PC-9 (cell line): Measurements from ENCODE around the gene AGMAT. TPM values are rescaled to one million over a fixed set of nuclear protein-coding genes. Genes with fewer than 3 reads are reported as not detected.

Experiments used
- BruUV-seq: library from RNA; stranded (reverse); fragments of 400-500 nt; replicated peaks from 2 replicates; lab custom pipeline; 2021; lab: Mats Ljungman, UMichigan
- CTCF ChIA-PET: fragments of 300-600 bp; sonication (Branson Sonifier 250); formaldehyde crosslinking; loops from one replicate; lab custom pipeline; 2022; ENCODE audit warnings: antibody characterized with exemption; lab: Charles Lee
- POLR2A ChIA-PET: fragments of 300-600 bp; sonication (Branson Sonifier 250); formaldehyde crosslinking; loops from one replicate; lab custom pipeline; 2022; ENCODE audit warnings: antibody characterized with exemption; ENCODE audit not compliant: unreplicated experiment; lab: Charles Lee
- DNase-seq, 2 experiments: peaks; one replicate each; pipeline versions ENCODE4 v3.0.0 to v3.0.0-alpha.2; 2015 to 2022; ENCODE audit warnings: mixed read lengths in 1 of 2
- H2AFZ ChIP-seq: fragments of 200-600 bp; sonication (generic); 2 replicates; pipeline ENCODE4 v1.8.1; 2017; ENCODE audit warnings: antibody characterized with exemption
- H3F3A ChIP-seq: fragments of 200-600 bp; sonication (generic); 2 replicates; pipeline ENCODE4 v1.8.1; 2017; ENCODE audit warnings: antibody characterized with exemption, mild to moderate bottlenecking, low read depth; ENCODE audit not compliant: insufficient read depth
- H3K27ac ChIP-seq: fragments of 200-600 bp; sonication (generic); 2 replicates; pipeline ENCODE4 v1.6.1; 2016; ENCODE audit warnings: mixed run types
- H3K27me3 ChIP-seq: fragments of 200-600 bp; sonication (generic); 2 replicates; pipeline ENCODE4 v1.6.1; 2016; ENCODE audit warnings: low read depth, mixed run types; ENCODE audit not compliant: insufficient read depth
- H3K36me3 ChIP-seq: fragments of 200-600 bp; sonication (generic); 2 replicates; pipeline ENCODE4 v1.6.1; 2016; ENCODE audit warnings: low read depth, mixed run types
- H3K4me1 ChIP-seq: fragments of 200-600 bp; sonication (generic); replicated peaks from 2 replicates; pipeline ENCODE4 v1.6.1; 2016; ENCODE audit warnings: mixed run types; ENCODE audit not compliant: insufficient read depth
- H3K4me2 ChIP-seq: fragments of 200-600 bp; sonication (generic); 2 replicates; pipeline ENCODE4 v1.6.1; 2017; ENCODE audit warnings: mixed run types
- H3K4me3 ChIP-seq: fragments of 200-600 bp; sonication (generic); 2 replicates; pipeline ENCODE4 v1.6.1; 2016; ENCODE audit warnings: mixed run types
- H3K79me2 ChIP-seq: fragments of 200-600 bp; sonication (generic); 2 replicates; pipeline ENCODE4 v1.6.1; 2017; ENCODE audit warnings: low read depth, mixed run types
- H3K9me2 ChIP-seq: fragments of 200-600 bp; sonication (generic); 2 replicates; pipeline ENCODE4 v1.8.1; 2017; ENCODE audit warnings: mild to moderate bottlenecking; ENCODE audit not compliant: insufficient read depth
- H3K9me3 ChIP-seq: fragments of 200-600 bp; sonication (generic); 2 replicates; pipeline ENCODE4 v1.8.1; 2016; ENCODE audit warnings: low read depth; ENCODE audit not compliant: insufficient read depth
- H4K20me1 ChIP-seq: fragments of 200-600 bp; sonication (generic); 2 replicates; pipeline ENCODE4 v1.8.1; 2017; ENCODE audit not compliant: insufficient read depth
- CTCF ChIP-seq: fragments of 200-600 bp; sonication (generic); conservative IDR thresholded peaks from 2 replicates; pipeline ENCODE4 v1.6.1; 2017; ENCODE audit warnings: mixed run types, antibody characterized with exemption, mild to moderate bottlenecking, moderate library complexity
- EZH2 ChIP-seq: fragments of 200-600 bp; sonication (generic); IDR thresholded peaks from 2 replicates; pipeline ENCODE4 v1.8.0; 2017; ENCODE audit warnings: antibody characterized with exemption, low read depth
- intact Hi-C: fragments of 100-400 bp; cut with micrococcal nuclease; formaldehyde crosslinking; loops from one replicate; pipeline ENCODE4 v1.10.0; 2022; ENCODE audit not compliant: unreplicated experiment
- total RNA-seq: library from RNA; stranded (reverse); gene quantifications from 2 replicates; pipeline ENCODE4 v1.2.3, GENCODE V29; 2021

The AGMAT gene
- total RNA-seq, 1 experiment from 2014 or later, result 2.9 TPM

- intact Hi-C loops, result no loop called here
- ChIA-PET CTCF (no interaction called here), POLR2A (no interaction called here)
- H3F3A ChIP-seq, result peaks cover 20% of the 10 kb centered on the region
- no peaks in the 10 kb centered on the region for H3K9me2 ChIP-seq
- H3K9me3 ChIP-seq, result no peaks in the 10 kb centered on the region
- no TSS peak for BruUV-seq
- peaks cover 6% of the 10 kb centered on the region; the same call in 1 of the 2 replicates for H3K36me3 ChIP-seq
- DNase-seq, result no peak
- H3K4me1 ChIP-seq, result peaks cover 32% of the 10 kb centered on the region
- H3K79me2 ChIP-seq, result peaks cover 98% of the 10 kb centered on the region
- H4K20me1 ChIP-seq, result peaks cover 39% of the 10 kb centered on the region
- H3K27me3 ChIP-seq, result no peaks in the 10 kb centered on the region
- TF ChIP-seq CTCF, result no peak
- no peak for TF ChIP-seq EZH2
- no peak overlapping the region for H3K27ac ChIP-seq
- H3K4me2 ChIP-seq, result no peak overlapping the region
- no peak overlapping the region for H2AFZ ChIP-seq
- H3K4me3 ChIP-seq, result no peak overlapping the region
Measured at GRCh38 chr1:15624133-15624714, 39.4 kb upstream of the AGMAT start.

GRCh38 chr1:15623435-15623834 is 38.6 kb upstream of the AGMAT start:
- no peak overlapping the region for H3K4me2 ChIP-seq
- intact Hi-C loops, result no loop called here
- no peaks in the 10 kb centered on the region for H3K27me3 ChIP-seq
- H3K79me2 ChIP-seq, result peaks cover 99% of the 10 kb centered on the region
- no peak for DNase-seq
- no peak overlapping the region for H3K4me3 ChIP-seq
- no TSS peak for BruUV-seq
- no peaks in the 10 kb centered on the region for H3K9me2 ChIP-seq
- H3K36me3 ChIP-seq, result peaks cover 6% of the 10 kb centered on the region; the same call in 1 of the 2 replicates
- TF ChIP-seq EZH2 (no peak), CTCF (no peak)
- ChIA-PET CTCF (no interaction called here), POLR2A (no interaction called here)
- peaks cover 28% of the 10 kb centered on the region for H3F3A ChIP-seq
- no peak overlapping the region for H2AFZ ChIP-seq
- H3K27ac ChIP-seq, result no peak overlapping the region
- peaks cover 40% of the 10 kb centered on the region for H3K4me1 ChIP-seq
- no peaks in the 10 kb centered on the region for H3K9me3 ChIP-seq
- H4K20me1 ChIP-seq, result peaks cover 39% of the 10 kb centered on the region

- H3K4me2 ChIP-seq, result no peak overlapping the region
- H4K20me1 ChIP-seq, result peaks cover 39% of the 10 kb centered on the region
- peaks cover 100% of the 10 kb centered on the region for H3K79me2 ChIP-seq
- H3K9me2 ChIP-seq, result no peaks in the 10 kb centered on the region
- intact Hi-C loops, result no loop called here
- no peak overlapping the region for H2AFZ ChIP-seq
- ChIA-PET POLR2A (no interaction called here), CTCF (interaction anchor here (0.6 kb wide), 1 partner anchor 28 kb away, joined by 3 read pairs; no protein-coding TSS in a partner anchor)
- no TSS peak for BruUV-seq
- no peak overlapping the region for H3K4me3 ChIP-seq
- H3K27ac ChIP-seq, result no peak overlapping the region
- DNase-seq, result no peak
- H3K9me3 ChIP-seq, result no peaks in the 10 kb centered on the region
- H3F3A ChIP-seq, result peaks cover 34% of the 10 kb centered on the region
- no peaks in the 10 kb centered on the region for H3K27me3 ChIP-seq
- TF ChIP-seq EZH2 (no peak), CTCF (no peak)
- H3K4me1 ChIP-seq, result peaks cover 40% of the 10 kb centered on the region
- H3K36me3 ChIP-seq, result peaks cover 2% of the 10 kb centered on the region; the same call in 1 of the 2 replicates
Measured at GRCh38 chr1:15622712-15623373, 38.0 kb upstream of the AGMAT start.
